ENCODE results near the gene GGTLC3.
"Not testable (repeated sequence)": the region's sequence is repeated elsewhere in the genome, so short reads cannot be mapped to it uniquely, and the experiment has no call there.

The GGTLC3 gene

GRCh38 chr22:18518061-18518460 is at the start of gene GGTLC3:
Gene GGTLC3, minus strand, starts transcription at chr22:18518161. Its CDS starts 264 bp downstream, at chr22:18517897.
- not testable (repeated sequence) for H3K4me1 ChIP-seq (ENCODE audit: control insufficient read depth in 1 of 2, insufficient read depth in 2 of 2, low read length in 2 of 2); H3K9me3 ChIP-seq (ENCODE audit: control insufficient read depth in 1 of 2, low read length in 2 of 2); H3K4me3 ChIP-seq (ENCODE audit: low read depth in 1 of 2, low read length in 2 of 2); H3K27ac ChIP-seq (ENCODE audit: low read depth, low read length); H3K9ac ChIP-seq (ENCODE audit: low read depth in 1 of 2, low read length in 2 of 2); H3K36me3 ChIP-seq (ENCODE audit: control insufficient read depth in 1 of 2, insufficient read depth in 2 of 2, low read length in 2 of 2); H3K27me3 ChIP-seq (ENCODE audit: control insufficient read depth in 1 of 2, insufficient read depth in 2 of 2, low read length in 2 of 2)

DNA sequence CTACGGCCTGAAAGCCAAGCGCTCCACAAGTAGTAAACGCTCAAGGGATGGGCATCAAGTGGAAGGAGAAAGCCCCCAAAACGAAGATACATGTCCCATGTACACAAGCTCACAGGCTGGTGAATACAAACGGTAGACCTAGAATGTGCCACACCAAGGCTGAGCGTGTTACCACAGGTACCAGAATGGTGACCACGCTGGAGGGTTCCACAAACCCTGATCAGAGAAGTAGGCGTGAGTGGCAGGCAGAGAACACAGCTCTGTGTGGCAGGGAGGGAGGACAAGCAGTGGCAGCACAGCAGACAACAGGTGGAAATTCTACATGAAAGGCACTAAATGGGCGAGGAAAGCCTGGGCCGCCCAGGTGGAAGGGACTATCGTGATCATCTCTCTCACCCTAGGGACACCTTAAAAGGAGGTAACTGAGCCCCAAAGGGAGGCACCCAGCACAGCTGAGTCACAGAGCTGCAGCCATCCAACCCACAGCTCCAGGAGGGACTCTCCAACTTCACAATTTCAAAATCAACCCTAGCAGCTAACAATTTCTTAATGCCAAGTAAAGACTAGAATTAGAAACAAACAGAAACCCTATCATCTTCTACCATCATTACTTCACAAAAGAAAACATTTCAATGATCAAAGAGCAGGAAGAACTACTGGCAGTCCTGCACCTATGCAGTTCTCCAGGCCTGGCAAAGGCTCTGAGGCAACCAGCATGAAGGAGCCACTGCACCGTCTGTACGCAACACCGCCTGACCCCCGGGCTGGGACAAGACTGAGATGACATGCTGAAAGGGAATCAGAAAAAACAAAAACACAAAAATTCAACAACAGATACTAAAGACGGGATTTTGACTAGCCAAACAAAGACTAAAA is 42.4 kb upstream of the GGTLC3 start:
- H3K4me3 ChIP-seq (ENCODE audit: low read depth in 1 of 2, low read length in 2 of 2); H3K4me1 ChIP-seq (ENCODE audit: control insufficient read depth in 1 of 2, insufficient read depth in 2 of 2, low read length in 2 of 2); H3K9ac ChIP-seq (ENCODE audit: low read depth in 1 of 2, low read length in 2 of 2); H3K27ac ChIP-seq (ENCODE audit: low read depth, low read length); H3K27me3 ChIP-seq (ENCODE audit: control insufficient read depth in 1 of 2, insufficient read depth in 2 of 2, low read length in 2 of 2); H3K9me3 ChIP-seq (ENCODE audit: control insufficient read depth in 1 of 2, low read length in 2 of 2); H3K36me3 ChIP-seq (ENCODE audit: control insufficient read depth in 1 of 2, insufficient read depth in 2 of 2, low read length in 2 of 2): not testable (repeated sequence)

GRCh38 chr22:18558939-18559338 is 41.0 kb upstream of the GGTLC3 start:
- H3K27me3 ChIP-seq (ENCODE audit: control insufficient read depth in 1 of 2, insufficient read depth in 2 of 2, low read length in 2 of 2); H3K9me3 ChIP-seq (ENCODE audit: control insufficient read depth in 1 of 2, low read length in 2 of 2); H3K27ac ChIP-seq (ENCODE audit: low read depth, low read length); H3K9ac ChIP-seq (ENCODE audit: low read depth in 1 of 2, low read length in 2 of 2); H3K4me1 ChIP-seq (ENCODE audit: control insufficient read depth in 1 of 2, insufficient read depth in 2 of 2, low read length in 2 of 2); H3K36me3 ChIP-seq (ENCODE audit: control insufficient read depth in 1 of 2, insufficient read depth in 2 of 2, low read length in 2 of 2); H3K4me3 ChIP-seq (ENCODE audit: low read depth in 1 of 2, low read length in 2 of 2): not testable (repeated sequence)

- H3K4me3 ChIP-seq (ENCODE audit: low read depth in 1 of 2, low read length in 2 of 2); H3K9me3 ChIP-seq (ENCODE audit: control insufficient read depth in 1 of 2, low read length in 2 of 2); H3K27ac ChIP-seq (ENCODE audit: low read depth, low read length); H3K4me1 ChIP-seq (ENCODE audit: control insufficient read depth in 1 of 2, insufficient read depth in 2 of 2, low read length in 2 of 2); H3K36me3 ChIP-seq (ENCODE audit: control insufficient read depth in 1 of 2, insufficient read depth in 2 of 2, low read length in 2 of 2); H3K9ac ChIP-seq (ENCODE audit: low read depth in 1 of 2, low read length in 2 of 2); H3K27me3 ChIP-seq (ENCODE audit: control insufficient read depth in 1 of 2, insufficient read depth in 2 of 2, low read length in 2 of 2): not testable (repeated sequence)
Measured at GRCh38 chr22:18558516-18558915, 40.6 kb upstream of the GGTLC3 start.

DNA sequence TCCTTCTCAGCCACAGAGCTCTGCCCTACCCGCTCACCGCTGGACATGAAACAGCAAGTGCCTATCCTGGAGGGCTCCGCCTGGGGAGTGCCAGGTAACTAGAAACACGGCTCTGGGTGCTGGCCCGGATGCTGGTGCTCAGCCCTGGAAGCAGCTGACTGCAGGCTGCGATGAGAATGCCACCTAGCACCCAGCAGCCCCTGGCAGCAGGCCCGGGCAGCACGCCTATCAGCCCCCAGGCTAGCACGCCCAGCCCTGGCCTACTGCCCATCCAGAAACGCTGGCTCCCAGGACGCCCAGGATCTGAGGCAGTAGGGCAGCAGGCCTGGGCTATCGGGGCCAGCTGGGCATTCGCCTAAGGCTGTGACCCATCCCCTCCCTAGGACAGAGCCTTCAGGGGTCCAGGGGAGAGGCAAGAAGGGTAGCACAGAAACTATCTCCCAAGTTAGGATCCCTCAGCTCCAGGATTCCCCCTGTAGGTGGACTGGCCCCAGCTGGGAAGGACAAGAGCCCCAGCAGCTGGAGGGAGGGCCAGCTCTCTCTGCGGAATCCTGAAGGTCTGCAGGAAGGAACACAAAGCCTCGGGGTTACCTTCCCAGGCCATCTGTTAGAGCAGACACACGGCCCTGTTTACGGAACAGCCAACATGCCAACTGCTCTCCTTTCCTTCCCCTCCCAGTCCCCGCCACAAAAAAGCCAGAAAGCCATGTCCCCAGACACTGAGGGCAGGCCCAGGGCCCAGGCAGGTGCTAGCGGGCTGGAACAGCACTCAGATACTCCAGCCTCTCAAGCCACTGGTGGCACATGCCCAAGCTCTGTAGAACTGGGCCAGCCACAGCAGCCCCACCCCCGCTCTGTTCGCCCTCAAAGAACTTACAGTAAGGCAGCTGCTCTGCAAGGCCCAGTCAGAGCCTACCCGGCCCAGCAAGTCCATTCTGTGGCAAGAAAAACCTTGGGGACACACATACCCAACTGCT is 36.6 kb upstream of the GGTLC3 start:
- not testable (repeated sequence) for H3K27ac ChIP-seq (ENCODE audit: low read depth, low read length); H3K27me3 ChIP-seq (ENCODE audit: control insufficient read depth in 1 of 2, insufficient read depth in 2 of 2, low read length in 2 of 2); H3K9ac ChIP-seq (ENCODE audit: low read depth in 1 of 2, low read length in 2 of 2); H3K4me1 ChIP-seq (ENCODE audit: control insufficient read depth in 1 of 2, insufficient read depth in 2 of 2, low read length in 2 of 2); H3K36me3 ChIP-seq (ENCODE audit: control insufficient read depth in 1 of 2, insufficient read depth in 2 of 2, low read length in 2 of 2); H3K9me3 ChIP-seq (ENCODE audit: control insufficient read depth in 1 of 2, low read length in 2 of 2); H3K4me3 ChIP-seq (ENCODE audit: low read depth in 1 of 2, low read length in 2 of 2)

- H3K27me3 ChIP-seq (ENCODE audit: control insufficient read depth in 1 of 2, insufficient read depth in 2 of 2, low read length in 2 of 2); H3K27ac ChIP-seq (ENCODE audit: low read depth, low read length); H3K9ac ChIP-seq (ENCODE audit: low read depth in 1 of 2, low read length in 2 of 2); H3K4me1 ChIP-seq (ENCODE audit: control insufficient read depth in 1 of 2, insufficient read depth in 2 of 2, low read length in 2 of 2); H3K4me3 ChIP-seq (ENCODE audit: low read depth in 1 of 2, low read length in 2 of 2); H3K36me3 ChIP-seq (ENCODE audit: control insufficient read depth in 1 of 2, insufficient read depth in 2 of 2, low read length in 2 of 2); H3K9me3 ChIP-seq (ENCODE audit: control insufficient read depth in 1 of 2, low read length in 2 of 2): not testable (repeated sequence)
Measured at GRCh38 chr22:18552839-18553597, 35.1 kb upstream of the GGTLC3 start.

DNA sequence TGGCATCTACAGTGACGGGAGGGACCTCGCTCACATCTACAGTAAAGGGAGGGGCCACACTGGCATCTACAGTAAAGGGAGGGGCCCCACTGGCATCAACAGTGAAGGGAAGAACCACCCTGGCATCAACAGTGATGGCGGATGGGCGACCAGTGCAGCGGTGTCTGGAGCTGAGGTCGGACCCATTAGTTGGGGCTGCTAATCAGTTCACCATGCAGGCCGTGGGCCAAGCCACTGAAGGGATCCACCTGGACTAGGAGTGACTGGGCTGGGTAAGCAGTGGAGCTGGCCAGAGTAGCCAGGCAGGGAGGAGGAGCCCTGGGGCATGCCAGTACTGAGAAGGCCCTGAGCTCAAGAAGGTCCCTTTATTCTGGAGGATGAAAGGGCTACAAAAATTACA is 33.1 kb upstream of the GGTLC3 start:
- H3K27me3 ChIP-seq (ENCODE audit: control insufficient read depth in 1 of 2, insufficient read depth in 2 of 2, low read length in 2 of 2); H3K9me3 ChIP-seq (ENCODE audit: control insufficient read depth in 1 of 2, low read length in 2 of 2); H3K4me1 ChIP-seq (ENCODE audit: control insufficient read depth in 1 of 2, insufficient read depth in 2 of 2, low read length in 2 of 2); H3K27ac ChIP-seq (ENCODE audit: low read depth, low read length); H3K4me3 ChIP-seq (ENCODE audit: low read depth in 1 of 2, low read length in 2 of 2); H3K9ac ChIP-seq (ENCODE audit: low read depth in 1 of 2, low read length in 2 of 2); H3K36me3 ChIP-seq (ENCODE audit: control insufficient read depth in 1 of 2, insufficient read depth in 2 of 2, low read length in 2 of 2): not testable (repeated sequence)

- H3K4me1 ChIP-seq (ENCODE audit: control insufficient read depth in 1 of 2, insufficient read depth in 2 of 2, low read length in 2 of 2); H3K4me3 ChIP-seq (ENCODE audit: low read depth in 1 of 2, low read length in 2 of 2); H3K9me3 ChIP-seq (ENCODE audit: control insufficient read depth in 1 of 2, low read length in 2 of 2); H3K9ac ChIP-seq (ENCODE audit: low read depth in 1 of 2, low read length in 2 of 2); H3K27me3 ChIP-seq (ENCODE audit: control insufficient read depth in 1 of 2, insufficient read depth in 2 of 2, low read length in 2 of 2); H3K36me3 ChIP-seq (ENCODE audit: control insufficient read depth in 1 of 2, insufficient read depth in 2 of 2, low read length in 2 of 2); H3K27ac ChIP-seq (ENCODE audit: low read depth, low read length): not testable (repeated sequence)
Measured at GRCh38 chr22:18549458-18550179, 31.7 kb upstream of the GGTLC3 start.

GRCh38 chr22:18544615-18545014 is 26.7 kb upstream of the GGTLC3 start:
- not testable (repeated sequence) for H3K4me1 ChIP-seq (ENCODE audit: control insufficient read depth in 1 of 2, insufficient read depth in 2 of 2, low read length in 2 of 2); H3K27me3 ChIP-seq (ENCODE audit: control insufficient read depth in 1 of 2, insufficient read depth in 2 of 2, low read length in 2 of 2); H3K9ac ChIP-seq (ENCODE audit: low read depth in 1 of 2, low read length in 2 of 2); H3K36me3 ChIP-seq (ENCODE audit: control insufficient read depth in 1 of 2, insufficient read depth in 2 of 2, low read length in 2 of 2); H3K27ac ChIP-seq (ENCODE audit: low read depth, low read length); H3K9me3 ChIP-seq (ENCODE audit: control insufficient read depth in 1 of 2, low read length in 2 of 2); H3K4me3 ChIP-seq (ENCODE audit: low read depth in 1 of 2, low read length in 2 of 2)
